HS-27A (cell line): ENCODE results near the gene MCRIP1.

Source experiments
- DNase-seq: peaks from one replicate; pipeline ENCODE4 v3.0.0-alpha.2; 2012; ENCODE audit warnings: low read depth, missing footprints

MCRIP1 gene

DNA sequence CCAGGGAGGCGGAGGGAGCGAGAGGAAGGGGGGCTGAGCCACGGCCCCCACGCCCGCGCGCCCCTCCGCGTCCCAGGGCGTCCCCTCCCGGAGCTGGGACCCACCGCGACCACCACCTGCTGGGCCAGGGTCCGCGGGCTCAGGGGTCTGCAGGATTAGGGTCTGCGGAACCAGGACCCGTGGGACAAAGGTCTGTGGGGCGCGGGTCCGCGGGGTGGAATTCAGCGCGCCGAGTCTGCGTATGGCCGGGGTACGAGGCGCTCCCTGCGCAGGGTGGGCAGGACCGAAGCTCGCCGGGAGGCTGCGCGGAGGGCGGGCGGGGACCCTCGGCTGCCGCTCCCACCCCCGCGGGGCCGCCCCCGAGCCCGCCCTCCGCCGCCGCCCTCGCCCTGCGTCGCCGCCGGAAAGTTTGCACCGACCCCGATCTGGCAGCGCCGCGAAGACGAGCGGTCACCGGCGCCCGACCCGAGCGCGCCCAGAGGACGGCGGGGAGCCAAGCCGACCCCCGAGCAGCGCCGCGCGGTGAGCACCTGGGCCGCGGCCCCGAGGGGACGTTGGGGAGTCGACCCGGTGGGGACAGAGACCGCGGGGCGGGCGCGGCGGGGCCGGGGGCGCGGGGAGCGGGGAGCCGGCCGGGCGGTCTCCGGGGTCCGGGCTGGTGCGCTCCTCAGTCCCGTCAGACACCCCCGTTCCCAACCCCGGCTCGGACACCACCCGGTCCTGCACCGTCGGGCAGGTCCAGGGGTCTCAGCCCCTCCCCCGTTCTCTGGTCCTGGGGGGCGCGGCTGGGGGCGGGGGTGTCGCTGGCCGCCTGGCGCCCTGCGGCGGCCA is 29.1 kb downstream of the MCRIP1 start, which contains the start of gene GCGR:
GCGR (plus strand) TSS at position 423 of the 831 bp plus-strand sequence. CDS start 4,869 bp downstream, outside the sequence.
- no peak for DNase-seq

DNA sequence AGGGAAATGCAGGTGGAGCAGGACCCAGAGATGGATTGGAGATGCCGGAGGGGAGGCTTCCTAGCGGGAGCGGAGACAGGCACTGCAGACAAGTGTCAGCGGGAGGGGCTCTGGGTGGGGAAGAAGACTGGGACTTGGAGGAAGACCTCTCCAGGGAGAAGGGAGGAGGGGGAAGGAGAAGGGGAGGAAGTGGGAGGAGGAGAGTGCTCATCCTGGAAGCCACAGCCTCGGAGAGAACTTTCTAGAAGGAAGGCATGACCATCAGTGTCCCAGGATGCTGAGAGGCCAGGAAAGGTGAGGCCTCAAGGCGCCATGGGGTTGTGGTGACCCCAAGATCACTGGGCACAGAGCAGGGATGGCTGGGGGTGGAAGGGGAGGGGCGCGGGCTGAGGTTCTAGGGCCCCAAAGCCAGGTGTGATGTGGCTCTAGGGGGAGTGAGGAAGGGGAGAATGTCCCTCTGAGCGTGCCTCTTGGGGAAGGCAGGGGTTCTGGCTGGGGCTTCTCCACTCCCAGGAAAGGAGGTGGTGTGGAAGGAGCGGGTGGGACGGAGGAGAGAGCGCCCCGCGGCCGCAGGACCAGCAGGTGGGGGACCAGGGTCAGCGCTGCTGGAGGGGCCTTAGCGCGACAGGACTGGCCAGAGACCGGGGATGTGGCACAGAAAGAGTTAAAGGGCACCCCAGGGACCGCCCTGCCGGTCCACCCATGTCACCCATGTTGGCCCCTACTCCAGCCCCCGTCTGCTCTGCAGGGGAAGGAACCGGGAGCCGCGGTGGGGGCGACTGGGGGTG is 30.0 kb downstream of the MCRIP1 start:
- no peak for DNase-seq

DNA sequence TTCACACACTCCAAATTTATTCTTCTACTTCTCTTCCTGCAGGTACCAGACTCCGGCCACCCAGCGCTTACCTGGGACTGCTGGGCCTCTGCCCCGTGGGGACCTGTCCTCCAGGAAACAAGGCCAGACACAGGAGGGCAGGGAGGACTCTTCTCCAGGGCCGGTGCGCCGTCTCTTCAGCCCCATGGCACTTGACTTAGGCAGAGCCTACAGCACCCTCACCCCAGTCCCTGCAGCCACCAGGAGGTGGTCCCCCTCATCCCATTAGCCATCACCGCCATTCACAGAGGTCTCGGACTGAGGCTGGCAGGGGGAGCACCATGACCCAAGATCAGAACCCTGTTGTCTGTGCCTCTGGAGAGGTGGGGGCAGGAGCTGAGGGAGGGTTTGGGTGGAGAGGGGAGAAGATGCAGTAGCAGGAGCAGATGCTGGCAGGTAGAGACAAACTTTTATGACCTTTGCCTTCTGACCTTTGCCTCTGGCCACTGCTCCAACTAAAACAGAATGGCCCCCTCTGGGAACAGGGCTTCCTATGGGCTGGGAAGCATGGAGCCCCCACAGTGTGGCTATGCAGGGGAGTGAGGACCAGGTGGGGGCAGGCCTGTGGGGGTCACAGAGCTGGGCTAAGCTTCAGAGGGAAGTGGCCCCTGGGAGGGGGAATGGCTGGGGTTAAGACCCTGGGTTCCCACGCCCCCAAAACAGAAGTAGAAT is 30.9 kb downstream of the MCRIP1 start:
- no peak for DNase-seq

DNA sequence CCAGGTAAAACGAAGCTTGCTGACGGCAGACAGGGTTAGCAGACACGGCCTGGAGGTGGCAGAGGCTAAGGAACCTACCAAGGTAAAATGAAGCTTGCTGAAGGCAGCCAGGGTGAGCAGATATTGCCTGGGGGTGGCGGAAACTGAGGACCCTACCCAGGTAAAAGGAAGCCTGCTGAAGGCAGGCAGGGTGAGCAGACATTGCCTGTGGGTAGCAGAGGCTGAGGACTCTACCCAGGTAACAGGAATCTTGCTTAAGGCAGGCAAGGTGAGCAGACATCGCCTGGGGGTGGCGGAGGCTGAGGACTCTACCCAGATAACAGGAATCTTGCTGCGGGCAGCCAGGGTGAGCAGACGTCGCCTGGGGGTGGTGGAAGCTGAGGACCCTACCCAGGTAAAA is 31.8 kb downstream of the MCRIP1 start:
- no peak for DNase-seq

DNA sequence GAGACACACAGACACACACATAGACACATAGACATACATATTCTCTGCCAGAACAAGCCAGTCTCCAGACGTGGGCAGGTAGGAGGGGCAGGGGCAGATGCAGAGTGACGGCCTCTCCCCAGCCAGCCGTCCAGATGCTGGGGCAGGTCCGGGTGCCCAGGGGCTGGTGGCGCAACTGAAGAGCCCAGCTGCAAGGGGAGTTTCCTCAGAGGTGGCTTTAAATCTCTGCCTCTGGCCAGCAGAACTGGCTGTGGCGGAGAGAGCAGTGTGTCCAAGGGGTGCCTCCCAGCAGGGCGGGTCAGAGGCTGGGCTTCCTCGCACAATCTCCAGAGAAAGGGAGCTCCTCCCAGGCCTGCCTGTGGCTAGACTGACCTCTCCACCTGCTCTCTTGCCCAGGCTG is 38.6 kb downstream of the MCRIP1 start:
- no peak for DNase-seq

DNA sequence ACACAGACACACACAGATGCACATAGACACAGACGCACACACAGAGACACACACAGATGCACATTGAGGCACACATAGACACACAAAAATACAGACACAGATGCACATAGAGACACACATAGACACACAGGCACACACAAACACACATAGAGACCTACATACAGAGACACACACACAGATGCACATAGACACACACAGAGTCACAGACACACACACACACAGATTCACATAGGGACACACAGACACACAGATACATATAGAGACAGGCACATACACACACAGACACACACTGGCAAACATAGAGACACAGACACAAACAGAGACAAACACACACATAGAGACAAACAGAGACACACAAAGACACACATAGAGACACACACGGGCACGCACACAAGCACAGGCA is 39.0 kb downstream of the MCRIP1 start:
- DNase-seq = no peak

DNA sequence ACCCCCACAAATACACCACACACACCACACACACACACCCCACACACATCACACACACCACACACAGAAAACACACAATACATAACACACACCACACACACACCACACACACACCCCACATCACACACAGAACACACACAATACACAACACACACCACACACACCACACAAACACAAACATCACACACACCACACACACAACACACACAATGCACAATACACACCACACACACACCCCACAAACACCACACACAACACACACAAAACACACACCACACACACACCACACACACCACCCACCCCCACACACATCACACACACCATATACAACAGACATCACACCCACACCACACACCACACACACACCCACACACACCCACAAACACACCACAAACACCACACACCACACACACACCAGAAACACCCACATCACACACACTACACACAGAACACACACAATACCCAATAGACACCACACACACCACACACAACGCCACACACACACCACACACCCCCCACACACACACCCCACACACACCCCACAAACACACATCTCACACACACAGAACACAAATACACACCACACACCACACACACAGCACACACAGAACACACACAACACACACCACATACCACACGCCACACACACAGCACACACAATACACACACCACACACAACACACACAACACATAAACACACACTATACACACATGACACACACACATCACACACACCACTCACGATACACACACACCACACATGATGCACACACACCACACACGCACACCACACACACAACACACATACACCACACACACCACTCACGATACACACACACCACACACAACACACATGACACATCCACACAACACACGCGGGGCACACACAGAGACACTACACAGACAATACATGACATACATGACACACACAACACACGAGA is 40.1 kb downstream of the MCRIP1 start:
- DNase-seq = no peak
